ENCODE measurements around the gene LAMB4. TPM values are rescaled to one million over a fixed set of nuclear protein-coding genes. Genes with fewer than 3 reads are reported as not detected.

LAMB4 gene
- total and polyA plus RNA-seq, 2 donors (not counting 1 experiment from before 2014, with no cell fraction given): 0.17 to 0.57 TPM

DNA sequence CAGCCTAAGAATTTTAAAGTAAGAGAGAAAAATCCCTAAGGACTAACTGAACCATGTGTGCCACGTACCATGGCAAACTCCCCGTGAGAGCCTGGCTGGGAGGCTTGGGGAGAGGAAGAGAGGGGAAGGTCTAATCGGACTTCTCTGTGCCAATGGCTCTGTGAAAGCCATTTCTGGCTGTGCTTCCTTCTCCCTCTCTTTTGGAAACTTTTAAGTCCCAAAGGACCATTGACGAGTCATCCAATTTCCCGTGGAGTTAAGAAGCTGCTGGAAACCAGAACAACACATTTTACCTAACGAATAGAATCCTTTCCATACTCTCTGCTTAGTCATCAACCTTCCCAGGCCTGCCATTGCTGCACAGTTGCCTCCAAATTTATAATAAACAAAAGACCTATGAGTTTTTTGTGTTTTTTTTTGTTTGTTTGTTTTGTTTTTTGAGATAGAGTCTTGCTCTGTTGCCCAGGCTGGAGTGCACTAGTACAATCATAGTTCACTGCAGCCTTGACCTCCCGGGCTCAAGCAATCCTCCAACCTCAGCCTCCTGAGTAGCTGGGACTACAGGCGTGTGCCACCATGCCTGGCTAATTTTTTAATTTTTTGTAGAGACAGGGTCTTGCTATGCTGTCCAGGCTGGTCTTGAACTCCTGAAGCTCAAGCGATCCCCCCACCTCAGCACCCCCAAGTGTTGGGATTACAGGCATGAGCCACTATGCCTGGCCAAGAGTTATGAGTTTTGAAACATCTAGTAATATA is 140.4 kb downstream of the LAMB4 start:
- Histone ChIP-seq H3K36me3 (ENCODE audit: control insufficient read depth, insufficient read depth, low read length) (peaks cover 17% of the 10 kb centered on the region), H3K9me3 (ENCODE audit: control insufficient read depth, insufficient read depth, low read depth, low read length) (no peaks in the 10 kb centered on the region), H3K4me2 (ENCODE audit: extremely low read depth, insufficient read depth, low read length) (no peak overlapping the region), H3K79me2 (ENCODE audit: control insufficient read depth, insufficient read depth, low read length) (peaks cover 4% of the 10 kb centered on the region), H2AFZ (ENCODE audit: low read length) (no peak overlapping the region), H3K9ac (ENCODE audit: insufficient read depth, low read length) (no peak overlapping the region), H3K27ac (ENCODE audit: insufficient read depth, low read length) (no peak overlapping the region), H3K27me3 (ENCODE audit: control insufficient read depth, insufficient read depth, low read length) (no peaks in the 10 kb centered on the region), H4K20me1 (ENCODE audit: control insufficient read depth, extremely low read depth, insufficient read depth, low read length) (no peaks in the 10 kb centered on the region), H3K4me3 (replicated peaks in 1 of 4; ENCODE audit: control extremely low read depth in 1 of 4, insufficient read depth in 1 of 4, low read depth in 3 of 4, low read length in 4 of 4) (no peak overlapping the region), H3K4me1 (ENCODE audit: control insufficient read depth, extremely low read depth, insufficient read depth, low read length) (peaks cover 5% of the 10 kb centered on the region)
- DNase-seq (ENCODE audit: low read depth in 2 of 2): peak; percentile 65 to 67
- no peak for TF ChIP-seq EZH2 (IDR thresholded peaks at IDR 0.05; ENCODE audit: low read length, missing control alignments)
- TF ChIP-seq, protein P1, sequence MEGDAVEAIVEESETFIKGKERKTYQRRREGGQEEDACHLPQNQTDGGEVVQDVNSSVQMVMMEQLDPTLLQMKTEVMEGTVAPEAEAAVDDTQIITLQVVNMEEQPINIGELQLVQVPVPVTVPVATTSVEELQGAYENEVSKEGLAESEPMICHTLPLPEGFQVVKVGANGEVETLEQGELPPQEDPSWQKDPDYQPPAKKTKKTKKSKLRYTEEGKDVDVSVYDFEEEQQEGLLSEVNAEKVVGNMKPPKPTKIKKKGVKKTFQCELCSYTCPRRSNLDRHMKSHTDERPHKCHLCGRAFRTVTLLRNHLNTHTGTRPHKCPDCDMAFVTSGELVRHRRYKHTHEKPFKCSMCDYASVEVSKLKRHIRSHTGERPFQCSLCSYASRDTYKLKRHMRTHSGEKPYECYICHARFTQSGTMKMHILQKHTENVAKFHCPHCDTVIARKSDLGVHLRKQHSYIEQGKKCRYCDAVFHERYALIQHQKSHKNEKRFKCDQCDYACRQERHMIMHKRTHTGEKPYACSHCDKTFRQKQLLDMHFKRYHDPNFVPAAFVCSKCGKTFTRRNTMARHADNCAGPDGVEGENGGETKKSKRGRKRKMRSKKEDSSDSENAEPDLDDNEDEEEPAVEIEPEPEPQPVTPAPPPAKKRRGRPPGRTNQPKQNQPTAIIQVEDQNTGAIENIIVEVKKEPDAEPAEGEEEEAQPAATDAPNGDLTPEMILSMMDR (conservative IDR thresholded peaks at IDR 0.05 in 1 of 2, IDR thresholded peaks at IDR 0.05 in 1 of 2; ENCODE audit: low read depth in 1 of 2, low read length in 2 of 2): no peak

DNA sequence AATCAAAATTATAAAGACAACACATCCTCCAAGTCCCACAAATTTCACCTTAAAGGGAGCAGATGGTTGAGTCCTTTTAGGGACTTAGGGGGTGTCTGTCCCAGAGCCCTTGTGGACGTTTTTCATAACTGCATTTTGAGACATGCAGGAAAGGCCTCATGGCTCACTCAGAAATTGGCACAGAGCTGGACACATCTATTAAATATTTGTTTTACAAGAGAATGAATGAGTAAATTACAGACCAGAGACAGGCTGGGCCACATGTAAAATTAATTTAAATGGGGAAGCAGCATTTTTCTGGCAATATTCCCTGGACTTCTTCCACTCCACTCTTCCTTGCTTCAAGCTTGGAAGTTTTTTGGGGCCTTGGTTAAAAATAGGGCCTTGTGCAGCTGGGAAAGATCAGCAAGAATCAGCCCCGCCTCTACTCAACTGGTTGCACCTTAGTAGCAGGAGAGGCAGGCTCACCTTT is 147.2 kb downstream of the LAMB4 start:
- Histone ChIP-seq H2AFZ (ENCODE audit: low read length) (no peak overlapping the region), H3K9ac (ENCODE audit: insufficient read depth, low read length) (no peak overlapping the region), H3K4me2 (ENCODE audit: extremely low read depth, insufficient read depth, low read length) (no peak overlapping the region), H3K27me3 (ENCODE audit: control insufficient read depth, insufficient read depth, low read length) (no peaks in the 10 kb centered on the region), H3K36me3 (ENCODE audit: control insufficient read depth, insufficient read depth, low read length) (peaks cover 18% of the 10 kb centered on the region), H3K4me3 (replicated peaks in 1 of 4; ENCODE audit: control extremely low read depth in 1 of 4, insufficient read depth in 1 of 4, low read depth in 3 of 4, low read length in 4 of 4) (no peak overlapping the region), H4K20me1 (ENCODE audit: control insufficient read depth, extremely low read depth, insufficient read depth, low read length) (no peaks in the 10 kb centered on the region), H3K79me2 (ENCODE audit: control insufficient read depth, insufficient read depth, low read length) (peaks cover 2% of the 10 kb centered on the region), H3K27ac (ENCODE audit: insufficient read depth, low read length) (no peak overlapping the region), H3K4me1 (ENCODE audit: control insufficient read depth, extremely low read depth, insufficient read depth, low read length) (peaks cover 3% of the 10 kb centered on the region), H3K9me3 (ENCODE audit: control insufficient read depth, insufficient read depth, low read depth, low read length) (no peaks in the 10 kb centered on the region)
- peak; percentile 65 to 91 for DNase-seq (ENCODE audit: low read depth in 2 of 2)
- TF ChIP-seq, protein P1 (conservative IDR thresholded peaks at IDR 0.05 in 1 of 2, IDR thresholded peaks at IDR 0.05 in 1 of 2; ENCODE audit: low read depth in 1 of 2, low read length in 2 of 2): peak; percentile 40 to 45
- TF ChIP-seq EZH2 (IDR thresholded peaks at IDR 0.05; ENCODE audit: low read length, missing control alignments): no peak

DNA sequence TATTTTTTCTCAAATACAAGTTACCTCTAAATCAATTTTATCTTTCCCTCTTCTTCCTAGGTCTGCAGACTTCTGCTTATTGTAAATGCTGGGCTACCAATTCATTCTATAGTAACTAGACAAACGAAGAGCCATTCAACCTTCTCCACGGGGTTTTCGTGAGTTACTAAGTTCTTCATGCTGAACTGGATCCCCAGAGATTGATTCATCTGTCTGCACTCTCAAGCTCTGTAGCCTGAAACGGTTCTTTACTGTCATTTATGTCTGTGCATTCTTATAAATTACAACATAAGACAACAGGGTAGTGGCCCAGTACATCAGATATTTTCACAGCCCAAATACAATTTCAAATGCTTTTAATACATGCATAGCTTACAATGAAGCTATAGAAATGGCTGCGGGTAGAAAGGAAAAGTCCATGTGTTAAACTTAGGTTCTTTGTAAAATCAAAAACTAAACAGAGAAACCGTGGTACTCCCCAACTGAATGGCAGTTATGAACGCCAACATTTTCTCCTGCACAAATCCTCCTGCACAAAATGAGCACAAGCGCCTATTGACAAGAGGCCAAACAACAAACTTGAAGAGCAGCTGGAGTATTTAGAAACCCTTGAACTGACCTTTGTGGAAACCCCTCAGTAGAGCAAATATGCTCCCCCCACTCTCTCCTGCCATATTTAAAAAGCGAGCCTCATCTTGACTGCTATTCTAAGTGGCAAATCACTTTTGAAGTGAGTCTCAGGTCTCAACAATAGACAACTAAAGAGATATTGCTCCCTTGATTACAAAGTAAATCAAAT is 147.9 kb downstream of the LAMB4 start:
- Histone ChIP-seq H3K27ac (ENCODE audit: insufficient read depth, low read length) (no peak overlapping the region), H3K27me3 (ENCODE audit: control insufficient read depth, insufficient read depth, low read length) (no peaks in the 10 kb centered on the region), H3K79me2 (ENCODE audit: control insufficient read depth, insufficient read depth, low read length) (peaks cover 2% of the 10 kb centered on the region), H4K20me1 (ENCODE audit: control insufficient read depth, extremely low read depth, insufficient read depth, low read length) (no peaks in the 10 kb centered on the region), H3K36me3 (ENCODE audit: control insufficient read depth, insufficient read depth, low read length) (peaks cover 24% of the 10 kb centered on the region), H3K9me3 (ENCODE audit: control insufficient read depth, insufficient read depth, low read depth, low read length) (no peaks in the 10 kb centered on the region), H3K9ac (ENCODE audit: insufficient read depth, low read length) (no peak overlapping the region), H3K4me2 (ENCODE audit: extremely low read depth, insufficient read depth, low read length) (no peak overlapping the region), H2AFZ (ENCODE audit: low read length) (no peak overlapping the region), H3K4me1 (ENCODE audit: control insufficient read depth, extremely low read depth, insufficient read depth, low read length) (peaks cover 3% of the 10 kb centered on the region), H3K4me3 (replicated peaks in 1 of 4; ENCODE audit: control extremely low read depth in 1 of 4, insufficient read depth in 1 of 4, low read depth in 3 of 4, low read length in 4 of 4) (no peak overlapping the region)
- TF ChIP-seq, protein P1 (conservative IDR thresholded peaks at IDR 0.05 in 1 of 2, IDR thresholded peaks at IDR 0.05 in 1 of 2; ENCODE audit: low read depth in 1 of 2, low read length in 2 of 2): no peak
- TF ChIP-seq EZH2 (IDR thresholded peaks at IDR 0.05; ENCODE audit: low read length, missing control alignments): no peak
- no peak for DNase-seq (ENCODE audit: low read depth in 2 of 2)
